ENCODE results near the gene TPPP3.

DNA sequence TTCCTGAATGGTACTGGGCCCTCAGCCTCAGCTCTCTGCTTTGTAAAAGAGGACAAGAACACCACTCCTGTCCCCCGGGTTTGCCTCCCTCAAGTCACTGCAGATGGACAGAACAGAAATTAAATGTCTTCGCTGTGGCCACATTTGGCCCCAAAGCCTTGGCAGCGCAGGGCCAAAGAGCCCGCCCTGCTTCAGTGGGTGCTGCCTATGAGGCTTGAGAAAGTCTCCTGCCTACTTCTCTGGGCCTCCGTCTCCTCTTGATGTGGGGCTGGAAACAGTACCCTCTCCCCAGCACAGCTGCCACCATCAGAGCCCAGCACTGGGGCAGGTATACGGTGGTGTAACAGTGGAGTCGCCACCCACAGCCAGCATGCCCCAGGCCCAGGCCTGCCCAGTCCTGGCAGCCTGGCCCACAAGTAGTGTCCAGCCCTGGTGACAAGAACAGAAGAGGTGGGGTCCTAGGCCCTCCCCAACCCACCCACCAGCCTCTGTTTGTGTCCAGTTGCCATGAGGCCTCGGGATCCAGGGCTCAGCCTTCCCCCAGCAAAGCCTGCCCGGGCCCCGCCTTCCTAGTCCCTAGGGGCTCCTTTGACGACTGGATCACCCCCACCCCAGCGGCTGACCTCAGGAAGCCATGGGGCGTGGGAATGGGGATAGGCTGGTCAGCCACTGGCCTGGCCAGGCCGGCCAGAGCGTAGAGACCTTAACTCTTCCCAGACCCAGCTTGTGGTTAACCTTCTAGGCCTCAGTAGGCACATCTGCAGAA, 3.9 kb upstream of the TPPP3 start:
- no peak for TF ChIP-seq POLR2A (IDR thresholded peaks at IDR 0.05)
- TF ChIP-seq, protein P1, sequence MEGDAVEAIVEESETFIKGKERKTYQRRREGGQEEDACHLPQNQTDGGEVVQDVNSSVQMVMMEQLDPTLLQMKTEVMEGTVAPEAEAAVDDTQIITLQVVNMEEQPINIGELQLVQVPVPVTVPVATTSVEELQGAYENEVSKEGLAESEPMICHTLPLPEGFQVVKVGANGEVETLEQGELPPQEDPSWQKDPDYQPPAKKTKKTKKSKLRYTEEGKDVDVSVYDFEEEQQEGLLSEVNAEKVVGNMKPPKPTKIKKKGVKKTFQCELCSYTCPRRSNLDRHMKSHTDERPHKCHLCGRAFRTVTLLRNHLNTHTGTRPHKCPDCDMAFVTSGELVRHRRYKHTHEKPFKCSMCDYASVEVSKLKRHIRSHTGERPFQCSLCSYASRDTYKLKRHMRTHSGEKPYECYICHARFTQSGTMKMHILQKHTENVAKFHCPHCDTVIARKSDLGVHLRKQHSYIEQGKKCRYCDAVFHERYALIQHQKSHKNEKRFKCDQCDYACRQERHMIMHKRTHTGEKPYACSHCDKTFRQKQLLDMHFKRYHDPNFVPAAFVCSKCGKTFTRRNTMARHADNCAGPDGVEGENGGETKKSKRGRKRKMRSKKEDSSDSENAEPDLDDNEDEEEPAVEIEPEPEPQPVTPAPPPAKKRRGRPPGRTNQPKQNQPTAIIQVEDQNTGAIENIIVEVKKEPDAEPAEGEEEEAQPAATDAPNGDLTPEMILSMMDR (IDR thresholded peaks at IDR 0.05) = no peak

Data from thyroid gland (tissue), 4 donors.